Activated CD4-positive, CD25-positive, alpha-beta regulatory T cell treated with anti-CD3 and anti-CD28 coated beads, Interleukin-2, amount 50 U/mL, for 72 hours (primary cell): Measurements from ENCODE around the gene EFCAB10.

Experiments
- DNase-seq: peaks from one replicate; pipeline ENCODE4 v3.0.0; 2021

The EFCAB10 gene

DNA sequence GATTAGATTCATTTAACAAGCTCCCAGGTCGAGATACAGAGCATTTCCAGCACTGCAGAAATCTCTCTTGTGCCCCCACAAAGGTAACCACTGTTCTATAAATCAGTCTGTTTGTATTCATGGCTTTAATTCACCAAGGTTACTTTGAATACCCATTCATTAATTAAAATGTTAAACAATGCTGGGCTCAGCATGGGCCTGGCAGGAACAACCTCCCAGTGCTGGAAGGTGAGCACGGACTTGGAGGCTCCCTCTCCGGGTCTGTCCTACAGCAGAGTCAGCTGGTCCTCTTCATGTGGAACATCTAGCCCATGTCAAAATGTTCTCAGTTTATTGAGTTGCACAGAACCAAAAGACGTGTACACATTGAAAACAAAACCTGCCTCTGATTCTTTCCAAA is 15.6 kb upstream of the EFCAB10 start:
- no peak for DNase-seq

DNA sequence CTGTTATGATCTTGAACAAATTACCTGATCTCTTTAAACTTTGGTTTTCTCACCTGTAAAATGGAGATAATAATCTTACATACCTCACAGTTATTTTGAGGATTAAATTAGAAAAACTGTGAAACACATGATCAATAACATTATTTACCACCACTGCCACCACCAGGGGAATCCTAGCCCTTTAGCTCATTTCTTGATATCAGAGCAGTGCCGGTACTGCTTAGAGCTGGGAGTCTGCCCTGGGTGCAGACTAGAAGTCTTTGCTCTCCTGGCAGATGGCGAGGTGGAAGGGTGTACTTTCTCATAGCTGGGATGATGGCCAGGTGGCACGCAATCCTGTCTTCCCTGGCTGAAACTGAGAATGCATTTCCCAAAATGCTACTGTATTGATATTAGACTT is 12.7 kb upstream of the EFCAB10 start:
- DNase-seq: no peak

GRCh38 chr7:105591522-105591921 is 10.2 kb upstream of the EFCAB10 start:
- DNase-seq: no peak

DNA sequence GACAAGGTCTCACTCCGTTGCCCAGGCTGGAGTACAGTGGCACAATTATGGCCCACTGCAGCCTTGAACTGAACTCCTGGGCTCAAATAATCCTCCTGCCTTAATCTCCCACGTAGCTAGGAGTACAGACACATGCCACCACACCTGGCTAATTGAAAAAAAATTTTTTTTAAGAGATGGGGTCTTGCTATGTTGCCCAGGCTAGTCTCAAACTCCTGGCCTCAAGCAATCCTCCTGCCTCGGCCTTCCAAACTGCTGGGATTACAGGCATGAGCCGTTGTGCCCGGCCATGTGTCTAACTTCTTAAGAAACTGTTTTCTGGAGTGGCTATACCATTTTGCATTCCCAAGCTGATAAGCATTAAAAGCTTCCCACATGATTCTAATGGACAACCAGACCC is 9.5 kb upstream of the EFCAB10 start:
- no peak for DNase-seq

DNA sequence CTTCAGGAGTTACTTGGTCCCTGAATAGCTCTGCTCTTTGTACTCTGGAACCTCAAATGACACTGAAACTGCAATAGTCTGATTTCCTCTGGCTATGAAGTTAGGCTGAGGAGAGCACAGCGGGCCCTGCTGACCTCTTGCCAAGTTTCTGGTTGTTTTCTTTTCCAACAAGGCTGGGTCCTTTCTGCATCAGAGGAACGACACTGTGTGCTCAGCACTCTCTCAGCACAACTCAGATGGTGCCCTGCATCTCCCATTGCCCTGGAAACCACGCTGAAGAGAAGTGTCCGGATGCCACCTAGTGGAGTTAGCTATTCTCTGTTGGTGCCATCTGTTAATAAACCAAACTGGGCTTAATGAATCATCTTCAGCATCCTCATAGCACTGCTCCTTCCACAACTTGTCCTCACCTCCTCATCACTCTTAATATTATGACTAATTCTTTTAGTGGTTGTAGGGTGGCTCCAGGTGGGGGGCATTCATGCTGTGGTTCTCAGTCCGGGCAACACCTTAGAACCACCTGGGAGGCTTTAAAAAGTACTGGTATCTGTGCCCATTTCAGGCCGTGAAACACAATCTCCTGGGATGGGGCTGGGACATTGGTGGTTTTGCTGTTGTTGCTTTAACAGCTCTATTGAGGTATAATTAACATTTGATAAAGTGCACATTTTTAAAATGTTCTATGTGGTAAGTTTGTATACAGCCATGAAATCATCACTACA is 8.2 kb upstream of the EFCAB10 start:
- no peak for DNase-seq

DNA sequence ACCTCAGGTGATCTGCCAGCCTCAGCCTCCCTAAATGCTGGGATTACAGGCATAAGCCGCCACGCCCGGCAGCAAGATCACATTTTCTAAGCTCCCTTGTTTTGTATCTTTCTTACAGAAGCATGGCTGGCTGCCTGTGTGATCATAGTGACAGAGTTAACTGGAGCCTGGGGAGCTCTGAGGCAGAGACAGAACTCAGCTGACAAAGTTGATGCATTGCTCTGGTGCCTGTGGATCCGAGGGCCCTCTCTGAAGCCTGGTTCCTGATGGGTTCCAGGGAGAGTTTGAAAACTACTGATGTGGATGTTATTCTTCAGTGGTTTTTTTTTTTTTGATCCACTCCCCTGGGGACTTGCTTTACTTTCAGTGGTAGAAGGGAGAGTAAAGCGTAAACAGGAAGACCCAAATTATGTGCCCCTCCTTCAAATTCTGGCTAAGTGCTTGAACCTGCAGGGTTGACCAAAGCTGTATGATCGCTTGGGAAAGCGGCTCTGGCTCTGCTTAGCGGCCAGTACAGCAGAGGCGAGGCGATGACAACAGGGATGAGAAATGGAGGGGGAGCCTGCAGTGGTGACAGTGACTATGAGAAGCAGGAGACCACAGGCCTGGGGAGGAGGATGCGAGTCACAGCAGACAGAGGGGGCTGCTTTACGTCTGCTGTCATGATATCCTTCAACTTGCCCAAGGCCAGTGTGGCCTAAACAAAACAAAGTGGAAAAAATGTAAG is 6.8 kb upstream of the EFCAB10 start:
- DNase-seq: no peak

- no peak for DNase-seq
These were observed 4.7 kb upstream of the EFCAB10 start for GRCh38 chr7:105585850-105586500.

- no peak for DNase-seq
These were observed 2.9 kb upstream of the EFCAB10 start for GRCh38 chr7:105584165-105584564.

DNA sequence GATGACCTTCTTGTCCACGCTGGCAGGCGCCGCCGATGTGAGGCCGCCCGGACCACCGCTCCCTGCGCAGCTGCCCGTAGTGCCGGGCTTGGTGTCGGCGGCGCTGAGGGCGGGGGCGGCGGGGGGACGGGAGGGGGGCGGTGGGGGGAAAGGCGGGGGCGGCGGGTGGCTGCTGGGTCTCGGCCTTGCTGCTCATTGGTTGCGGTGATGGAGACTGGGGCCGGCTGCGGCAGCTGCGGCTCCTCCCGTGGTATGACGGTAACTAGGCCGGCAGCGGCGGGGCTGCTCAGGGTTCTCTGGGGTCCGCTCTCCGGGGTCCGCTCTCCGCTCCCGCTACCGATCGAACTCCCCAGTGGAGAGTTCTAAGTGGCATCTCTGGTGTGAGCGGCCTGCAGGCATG is 1.8 kb upstream of the EFCAB10 start:
- no peak for DNase-seq

GRCh38 chr7:105580022-105580740 is 1.1 kb downstream of the EFCAB10 start:
- DNase-seq: no peak

- DNase-seq: no peak
These were observed 2.8 kb downstream of the EFCAB10 start for GRCh38 chr7:105578496-105578895.

- DNase-seq: no peak
These were observed 4.0 kb downstream of the EFCAB10 start for GRCh38 chr7:105577251-105577650.

GRCh38 chr7:105571891-105572290 is 9.4 kb downstream of the EFCAB10 start:
- no peak for DNase-seq

GRCh38 chr7:105567821-105568220 is 13.5 kb downstream of the EFCAB10 start:
- DNase-seq: no peak

GRCh38 chr7:105567024-105567423 is 14.3 kb downstream of the EFCAB10 start:
- DNase-seq: no peak

- DNase-seq: no peak
These were observed 16.1 kb downstream of the EFCAB10 start for GRCh38 chr7:105565190-105565589.

DNA sequence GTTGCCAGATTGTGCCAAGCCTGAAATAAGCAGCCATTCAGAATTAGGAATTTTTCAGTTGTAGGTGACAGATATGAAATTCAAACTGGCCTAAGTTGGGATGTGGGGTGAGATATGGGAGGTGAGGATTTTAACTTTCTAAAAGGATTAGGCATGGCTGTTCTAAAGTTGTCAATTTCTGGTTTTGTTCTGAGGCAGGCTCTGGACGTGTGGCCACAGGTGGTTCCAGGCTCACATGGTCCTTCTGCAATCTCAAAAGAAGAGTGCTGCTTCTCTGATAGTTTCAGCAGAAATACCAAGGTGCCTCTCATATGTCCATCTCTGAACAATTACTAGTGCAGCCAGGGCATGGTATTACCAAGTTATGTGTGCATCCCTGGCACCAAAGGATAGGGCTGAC is 21.4 kb downstream of the EFCAB10 start:
- no peak for DNase-seq

DNA sequence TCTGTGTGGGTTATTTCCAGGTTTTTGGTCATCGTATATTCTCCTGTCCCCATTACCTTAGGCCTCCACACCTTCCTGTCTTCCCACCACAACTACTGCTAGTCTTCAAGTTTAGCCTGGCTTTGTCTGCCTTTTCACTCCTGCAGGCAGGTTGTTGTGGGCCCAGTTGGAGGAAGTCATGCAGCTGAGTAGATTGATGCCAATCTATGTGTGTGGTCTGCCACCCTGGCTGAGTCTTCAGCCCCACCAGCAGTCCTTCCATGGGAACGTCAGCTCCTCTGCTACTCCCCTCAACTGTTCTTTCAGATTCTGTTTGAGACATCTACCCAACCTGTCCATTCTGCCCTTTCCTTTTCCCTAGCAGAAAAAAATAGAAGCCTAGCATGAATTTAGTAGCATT is 43.0 kb downstream of the EFCAB10 start:
- no peak for DNase-seq

DNA sequence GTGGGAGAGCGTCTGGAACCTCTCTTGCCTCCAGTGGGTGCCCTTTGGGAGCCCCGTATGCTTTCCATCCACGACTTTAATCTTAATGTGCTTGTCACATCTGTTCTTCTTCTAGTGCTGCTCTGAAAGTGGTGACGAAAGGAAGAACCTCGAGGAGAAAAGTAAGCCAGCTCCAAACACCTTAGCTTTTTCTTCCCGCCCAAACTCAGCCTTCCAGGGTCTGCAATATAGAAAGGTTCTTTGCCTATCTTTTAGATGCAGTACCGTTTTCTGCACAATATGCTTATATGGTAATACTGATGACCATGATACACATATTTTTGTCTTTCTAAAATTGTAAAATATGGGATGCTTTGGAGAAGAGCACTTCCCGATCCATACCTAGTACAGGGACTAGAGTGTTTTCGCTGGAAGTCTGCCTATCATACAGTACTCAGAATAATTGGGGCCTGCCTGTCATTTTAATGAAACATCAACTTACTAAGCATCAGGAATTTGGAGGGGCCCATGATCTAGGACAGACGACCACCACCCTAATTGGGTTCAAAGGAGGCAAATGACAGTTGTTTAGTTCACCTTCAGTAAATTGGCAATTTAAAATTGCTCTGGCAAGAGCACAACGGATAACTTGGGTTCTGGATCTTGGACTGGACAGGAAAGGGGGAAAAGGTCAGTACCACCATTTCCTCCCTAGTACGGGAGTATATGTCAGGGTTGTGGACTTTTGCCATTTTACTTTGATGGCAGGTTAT is 48.4 kb downstream of the EFCAB10 start:
- DNase-seq: no peak

DNA sequence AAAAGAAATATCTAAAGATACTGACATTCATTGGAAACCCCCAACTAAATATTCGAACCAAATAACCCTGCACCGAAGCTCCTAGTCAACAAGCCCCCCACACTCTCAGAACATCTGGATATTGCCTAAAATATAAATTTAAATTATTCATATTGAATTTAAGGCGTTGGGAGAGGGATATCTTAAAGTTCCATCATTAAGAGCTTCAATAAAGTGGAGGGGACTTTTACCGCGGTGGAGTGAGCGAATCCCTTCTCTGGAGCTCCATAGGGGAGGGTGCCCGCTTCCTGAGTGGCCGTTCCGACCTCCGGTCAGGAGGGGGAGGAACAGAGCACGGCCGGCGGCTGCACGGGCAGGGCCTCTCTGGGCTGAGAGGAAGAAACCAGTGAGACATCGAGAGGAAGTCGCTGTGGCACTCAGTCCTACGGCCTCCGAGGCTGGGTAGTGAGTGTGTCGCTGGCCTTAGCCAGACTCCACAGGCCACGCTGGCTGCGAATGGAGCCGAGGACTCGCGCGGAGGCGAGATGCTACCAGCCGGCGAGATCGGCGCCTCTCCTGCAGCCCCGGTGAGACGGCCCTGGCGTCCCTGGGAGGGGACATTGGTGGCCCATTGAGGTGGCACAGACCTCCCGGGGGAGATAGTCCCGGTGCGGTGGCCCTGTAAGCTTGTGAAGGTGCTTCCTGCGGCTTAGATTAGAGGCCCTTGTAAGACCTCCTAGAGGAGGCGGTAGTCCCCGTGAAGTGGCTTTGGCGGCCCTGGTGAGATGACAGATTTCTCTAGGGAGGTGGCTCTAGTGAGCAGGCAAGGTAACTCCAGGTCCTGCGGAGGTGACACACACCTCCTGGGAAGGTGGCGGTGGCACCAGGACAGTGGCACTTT is 49.3 kb downstream of the EFCAB10 start, which contains the start of gene RINT1:
Gene RINT1, plus strand, starts transcription at position 410 of the 880 bp plus-strand sequence. Its CDS starts 115 bp downstream, at position 525.
- DNase-seq: peak; percentile 90

- DNase-seq: no peak
These were observed 50.7 kb downstream of the EFCAB10 start for GRCh38 chr7:105530546-105530945.

GRCh38 chr7:105530126-105530525 is 51.2 kb downstream of the EFCAB10 start:
- no peak for DNase-seq
